Neural cell (in vitro differentiated cells): Measurements from ENCODE around the gene TMC1.

Experiments
- CTCF ChIP-seq: fragments of 450-650 bp; IDR thresholded peaks from 2 replicates; pipeline ENCODE4 v1.5.1; 2014; ENCODE audit warnings: antibody characterized with exemption, mild to moderate bottlenecking, moderate library complexity; ENCODE audit not compliant: poor library complexity, severe bottlenecking
- EP300 ChIP-seq: fragments of 450-650 bp; conservative IDR thresholded peaks from 2 replicates; pipeline ENCODE4 v1.6.1; 2014; ENCODE audit warnings: antibody characterized with exemption, mild to moderate bottlenecking, moderate library complexity; ENCODE audit not compliant: poor library complexity, severe bottlenecking
- EZH2 ChIP-seq: fragments of 200-600, 300-800 bp; shearing (Covaris generic), sonication (generic); IDR thresholded peaks from 2 replicates; pipeline ENCODE4 v1.6.1; 2014; ENCODE audit warnings: antibody characterized with exemption, low read length, borderline replicate concordance, mild to moderate bottlenecking; ENCODE audit not compliant: insufficient read depth, poor library complexity, severe bottlenecking
- MXI1 ChIP-seq: fragments of 450-650 bp; conservative IDR thresholded peaks from 2 replicates; pipeline ENCODE4 v1.6.1; 2014; ENCODE audit warnings: antibody characterized with exemption, mild to moderate bottlenecking; ENCODE audit not compliant: poor library complexity, severe bottlenecking
- POLR2AphosphoS5 ChIP-seq: IDR thresholded peaks from 2 replicates; pipeline ENCODE4 v1.6.1; 2012
- SMC3 ChIP-seq: fragments of 450-650 bp; conservative IDR thresholded peaks from 2 replicates; pipeline ENCODE4 v1.6.1; 2014; ENCODE audit warnings: antibody characterized with exemption, mild to moderate bottlenecking, moderate library complexity; ENCODE audit not compliant: poor library complexity
- TAF1 ChIP-seq: IDR thresholded peaks from 2 replicates; pipeline ENCODE4 v1.6.1; 2012; ENCODE audit warnings: low read depth
- TF ChIP-seq, protein P1 (sequence below): IDR thresholded peaks from 2 replicates; pipeline ENCODE4 v1.6.1; 2012; ENCODE audit warnings: borderline replicate concordance

DNA sequence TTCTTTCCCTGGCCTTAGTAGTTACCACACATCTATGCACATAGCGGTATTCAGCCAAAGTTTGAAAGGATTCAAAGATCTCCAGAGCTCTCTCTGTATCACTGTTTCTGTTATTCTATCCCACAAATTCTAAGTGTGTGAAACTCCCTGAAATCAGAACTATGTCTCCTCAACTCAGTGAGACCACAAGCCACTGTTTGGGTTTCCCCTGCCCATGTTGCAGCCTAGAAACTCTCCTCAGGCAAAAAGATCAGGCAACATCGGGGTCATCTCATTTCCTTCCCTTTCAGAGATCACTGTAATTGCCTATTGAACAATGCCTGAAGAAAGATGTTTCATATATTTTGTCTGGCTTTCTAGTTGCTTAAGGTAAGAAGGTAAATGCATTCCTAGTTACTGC, 135.6 kb downstream of the TMC1 start:
- no peak for TF ChIP-seq EP300
- TF ChIP-seq CTCF = no peak
- no peak for TF ChIP-seq POLR2AphosphoS5
- TF ChIP-seq TAF1 = no peak
- TF ChIP-seq, protein P1, sequence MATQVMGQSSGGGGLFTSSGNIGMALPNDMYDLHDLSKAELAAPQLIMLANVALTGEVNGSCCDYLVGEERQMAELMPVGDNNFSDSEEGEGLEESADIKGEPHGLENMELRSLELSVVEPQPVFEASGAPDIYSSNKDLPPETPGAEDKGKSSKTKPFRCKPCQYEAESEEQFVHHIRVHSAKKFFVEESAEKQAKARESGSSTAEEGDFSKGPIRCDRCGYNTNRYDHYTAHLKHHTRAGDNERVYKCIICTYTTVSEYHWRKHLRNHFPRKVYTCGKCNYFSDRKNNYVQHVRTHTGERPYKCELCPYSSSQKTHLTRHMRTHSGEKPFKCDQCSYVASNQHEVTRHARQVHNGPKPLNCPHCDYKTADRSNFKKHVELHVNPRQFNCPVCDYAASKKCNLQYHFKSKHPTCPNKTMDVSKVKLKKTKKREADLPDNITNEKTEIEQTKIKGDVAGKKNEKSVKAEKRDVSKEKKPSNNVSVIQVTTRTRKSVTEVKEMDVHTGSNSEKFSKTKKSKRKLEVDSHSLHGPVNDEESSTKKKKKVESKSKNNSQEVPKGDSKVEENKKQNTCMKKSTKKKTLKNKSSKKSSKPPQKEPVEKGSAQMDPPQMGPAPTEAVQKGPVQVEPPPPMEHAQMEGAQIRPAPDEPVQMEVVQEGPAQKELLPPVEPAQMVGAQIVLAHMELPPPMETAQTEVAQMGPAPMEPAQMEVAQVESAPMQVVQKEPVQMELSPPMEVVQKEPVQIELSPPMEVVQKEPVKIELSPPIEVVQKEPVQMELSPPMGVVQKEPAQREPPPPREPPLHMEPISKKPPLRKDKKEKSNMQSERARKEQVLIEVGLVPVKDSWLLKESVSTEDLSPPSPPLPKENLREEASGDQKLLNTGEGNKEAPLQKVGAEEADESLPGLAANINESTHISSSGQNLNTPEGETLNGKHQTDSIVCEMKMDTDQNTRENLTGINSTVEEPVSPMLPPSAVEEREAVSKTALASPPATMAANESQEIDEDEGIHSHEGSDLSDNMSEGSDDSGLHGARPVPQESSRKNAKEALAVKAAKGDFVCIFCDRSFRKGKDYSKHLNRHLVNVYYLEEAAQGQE = no peak
- no peak for TF ChIP-seq MXI1
- TF ChIP-seq EZH2 = no peak
- TF ChIP-seq SMC3 = no peak
